HCT116 (cell line): ENCODE results near the gene CDCA7. TPM values are rescaled to one million over a fixed set of nuclear protein-coding genes. Genes with fewer than 3 reads are reported as not detected.

Experiments
- ATAC-seq: fragments of 200-7000 bp; cut with Tn5 transposase; 2 replicates; pipeline ENCODE4 v1.9.1; 2020; ENCODE audit warnings: mild to moderate bottlenecking, moderate library complexity
- BruUV-seq: library from RNA; stranded (reverse); fragments of 400-500 nt; replicated peaks from 2 replicates; lab custom pipeline; 2021; lab: Mats Ljungman, UMichigan
- CTCF ChIA-PET: fragments of 300-600 bp; sonication (Branson Sonifier 250); formaldehyde crosslinking; loops from one replicate; lab custom pipeline; 2021; ENCODE audit warnings: antibody characterized with exemption; lab: Charles Lee
- POLR2A ChIA-PET: fragments of 300-600, 350-600 bp; sonication (Branson Sonifier 250); formaldehyde crosslinking; loops from one replicate; lab custom pipeline; 2021; ENCODE audit warnings: antibody characterized with exemption; lab: Charles Lee
- RAD21 ChIA-PET, 2 experiments: fragments of 300-600 bp; sonication (Branson Sonifier 250); formaldehyde crosslinking; loops; one replicate each; lab custom pipeline; 2023; ENCODE audit warnings: low total read pairs in 2 of 2; ENCODE audit not compliant: uncharacterized antibody in 2 of 2, unreplicated experiment in 2 of 2, low non-redundant PET in 1 of 2; lab: Charles Lee
- DNase-seq: peaks from one replicate; pipeline ENCODE4 v3.0.0-alpha.2; 2010; ENCODE audit warnings: low read depth, low spot score
- H2AFZ ChIP-seq: fragments of 200-600 bp; shearing (Covaris generic), sonication (generic); 2 replicates; pipeline ENCODE4 v1.6.1; 2017; ENCODE audit warnings: low read depth, mixed run types, mixed read lengths, antibody characterized with exemption, low read length; ENCODE audit not compliant: poor library complexity, severe bottlenecking
- H3K27ac ChIP-seq: 2 replicates; pipeline ENCODE4 v1.5.1; 2012; ENCODE audit warnings: low read depth, low read length
- H3K27me3 ChIP-seq: fragments of 200-600 bp; sonication (generic); 2 replicates; pipeline ENCODE4 v1.6.1; 2016; ENCODE audit warnings: mixed run types, low read length, mixed read lengths; ENCODE audit not compliant: insufficient read depth
- H3K36me3 ChIP-seq, 2 experiments: fragments of 200-500 bp in 1 of 2; fragments of 200-600 bp in 1 of 2; sonication (Bioruptor generic) in 1 of 2; sonication (generic) in 1 of 2; 2 replicates each; pipeline versions ENCODE4 v1.5.1 to v1.6.1; 2014 to 2016; ENCODE audit warnings: low read length in 2 of 2, inconsistent platforms in 1 of 2, mixed read lengths in 1 of 2, mixed run types in 1 of 2; ENCODE audit not compliant: insufficient read depth in 2 of 2, control insufficient read depth in 1 of 2
- H3K4me1 ChIP-seq, 2 experiments: fragments of 200-600 bp in 1 of 2; sonication (generic) in 1 of 2; 2 replicates each; pipeline versions ENCODE4 v1.5.1 to v1.6.1; 2012 to 2017; ENCODE audit warnings: low read length in 2 of 2, inconsistent platforms in 1 of 2, mild to moderate bottlenecking in 1 of 2, mixed read lengths in 1 of 2, mixed run types in 1 of 2, moderate library complexity in 1 of 2; ENCODE audit not compliant: insufficient read depth in 2 of 2, control insufficient read depth in 1 of 2
- H3K4me2 ChIP-seq: fragments of 200-600 bp; sonication (generic); 2 replicates; pipeline ENCODE4 v1.6.1; 2017; ENCODE audit warnings: mixed run types, low read length, mixed read lengths
- H3K4me3 ChIP-seq, 2 experiments: fragments of 200-600 bp in 1 of 2; sonication (generic) in 1 of 2; replicated peaks in 1 of 2; 2 replicates each; pipeline ENCODE4 v1.5.1; 2011 to 2016; ENCODE audit warnings: low read length in 2 of 2, control low read depth in 1 of 2, low read depth in 1 of 2, mild to moderate bottlenecking in 1 of 2, mixed read lengths in 1 of 2, mixed run types in 1 of 2
- H3K79me2 ChIP-seq: fragments of 200-600 bp; sonication (generic); 2 replicates; pipeline ENCODE4 v1.6.1; 2017; ENCODE audit warnings: mild to moderate bottlenecking, mixed run types, low read length, moderate library complexity, mixed read lengths; ENCODE audit not compliant: insufficient read depth
- H3K9ac ChIP-seq: fragments of 200-600 bp; sonication (generic); 2 replicates; pipeline ENCODE4 v1.6.1; 2016; ENCODE audit warnings: low read length, mixed read lengths
- H3K9me2 ChIP-seq: fragments of 200-600 bp; sonication (generic), shearing (Covaris generic); 2 replicates; pipeline ENCODE4 v1.6.1; 2017; ENCODE audit warnings: mixed run types, mild to moderate bottlenecking, moderate library complexity; ENCODE audit not compliant: insufficient read depth
- H3K9me3 ChIP-seq, 2 experiments: fragments of 200-500 bp in 1 of 2; fragments of 200-600 bp in 1 of 2; sonication (Bioruptor generic) in 1 of 2; sonication (generic) in 1 of 2; 2 replicates each; pipeline ENCODE4 v1.6.1; 2014 to 2017; ENCODE audit warnings: low read length in 2 of 2, mixed read lengths in 2 of 2, inconsistent platforms in 1 of 2, low read depth in 1 of 2, mild to moderate bottlenecking in 1 of 2, mixed run types in 1 of 2, moderate library complexity in 1 of 2; ENCODE audit not compliant: control insufficient read depth in 1 of 2, insufficient read depth in 1 of 2
- H4K20me1 ChIP-seq: fragments of 200-600 bp; sonication (generic), shearing (Covaris generic); 2 replicates; pipeline ENCODE4 v1.6.1; 2017; ENCODE audit warnings: mixed run types, mild to moderate bottlenecking, moderate library complexity; ENCODE audit not compliant: insufficient read depth
- CTCF ChIP-seq, 3 experiments: fragments of 200-600 bp in 1 of 3; sonication (generic) in 1 of 3; IDR thresholded peaks in 2 of 3; conservative IDR thresholded peaks in 1 of 3; 2 replicates each; pipeline ENCODE4 v1.5.1; 2012 to 2017; ENCODE audit warnings: low read depth in 2 of 3, low read length in 2 of 3, antibody characterized with exemption in 1 of 3, borderline replicate concordance in 1 of 3, control low read depth in 1 of 3, mild to moderate bottlenecking in 1 of 3, mixed read lengths in 1 of 3, mixed run types in 1 of 3, moderate library complexity in 1 of 3; ENCODE audit not compliant: insufficient read depth in 1 of 3
- ELF1 ChIP-seq: IDR thresholded peaks from 2 replicates; pipeline ENCODE4 v1.6.1; 2012; ENCODE audit warnings: low read depth, borderline replicate concordance
- EZH2phosphoT487 ChIP-seq: fragments of 200-600 bp; IDR thresholded peaks from 2 replicates; pipeline ENCODE4 v1.6.1; 2018; ENCODE audit warnings: antibody characterized with exemption, borderline replicate concordance
- POLR2A ChIP-seq: IDR thresholded peaks from 2 replicates; pipeline ENCODE4 v1.7.0; 2011; ENCODE audit warnings: borderline replicate concordance; ENCODE audit not compliant: insufficient read depth, insufficient read length; ENCODE audit errors: extremely low read depth
- RAD21 ChIP-seq: IDR thresholded peaks from 2 replicates; pipeline ENCODE4 v1.6.1; 2012; ENCODE audit warnings: low read depth, mild to moderate bottlenecking
- REST ChIP-seq: IDR thresholded peaks from 2 replicates; pipeline ENCODE4 v1.6.1; 2012; ENCODE audit warnings: low read depth
- SRF ChIP-seq: IDR thresholded peaks from 2 replicates; pipeline ENCODE4 v1.6.1; 2012; ENCODE audit warnings: low read depth
- YY1 ChIP-seq: IDR thresholded peaks from 2 replicates; pipeline ENCODE4 v1.6.1; 2011; ENCODE audit warnings: low read length, low read depth, moderate library complexity, mild to moderate bottlenecking; ENCODE audit not compliant: insufficient replicate concordance; ENCODE audit errors: extremely low read depth
- ZBTB33 ChIP-seq: IDR thresholded peaks from 2 replicates; pipeline ENCODE4 v1.6.1; 2011; ENCODE audit warnings: mild to moderate bottlenecking, low read length, moderate library complexity; ENCODE audit not compliant: insufficient replicate concordance; ENCODE audit errors: extremely low read depth
- ZFX ChIP-seq: fragments of 450-650 bp; IDR thresholded peaks from 2 replicates; pipeline ENCODE4 v1.6.1; 2017
- intact Hi-C: fragments of 100-400 bp; cut with micrococcal nuclease; formaldehyde crosslinking; loops from 2 replicates; pipeline ENCODE4 v1.10.0; 2022
- total RNA-seq: library from RNA; stranded (reverse); gene quantifications from one replicate; pipeline ENCODE4 v1.2.1, GENCODE V29; 2021; ENCODE audit not compliant: unreplicated experiment
- TF ChIP-seq, protein P1 (sequence below): IDR thresholded peaks from 2 replicates; pipeline ENCODE4 v1.6.1; 2012
- TF ChIP-seq, protein P2 (sequence below): IDR thresholded peaks from 2 replicates; pipeline ENCODE4 v1.6.1; 2012

CDCA7 gene
- total RNA-seq, 1 experiment from 2014 or later, result 57.9 TPM

DNA sequence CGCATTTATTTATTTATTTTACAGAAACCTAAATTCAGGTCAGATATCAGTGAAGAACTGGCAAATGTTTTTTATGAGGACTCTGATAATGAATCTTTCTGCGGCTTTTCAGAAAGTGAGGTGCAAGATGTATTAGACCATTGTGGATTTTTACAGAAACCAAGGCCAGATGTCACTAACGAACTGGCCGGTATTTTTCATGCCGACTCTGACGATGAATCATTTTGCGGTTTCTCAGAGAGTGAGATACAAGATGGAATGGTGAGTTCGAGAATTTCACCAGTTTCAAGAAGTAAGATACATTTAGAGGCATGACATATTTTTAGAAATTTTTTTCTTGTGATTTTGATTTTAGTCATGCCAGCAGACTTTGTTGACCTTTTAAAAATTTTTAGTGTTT, 4.6 kb downstream of the CDCA7 start:
- H3K9me2 ChIP-seq, result no peaks in the 10 kb centered on the region

DNA sequence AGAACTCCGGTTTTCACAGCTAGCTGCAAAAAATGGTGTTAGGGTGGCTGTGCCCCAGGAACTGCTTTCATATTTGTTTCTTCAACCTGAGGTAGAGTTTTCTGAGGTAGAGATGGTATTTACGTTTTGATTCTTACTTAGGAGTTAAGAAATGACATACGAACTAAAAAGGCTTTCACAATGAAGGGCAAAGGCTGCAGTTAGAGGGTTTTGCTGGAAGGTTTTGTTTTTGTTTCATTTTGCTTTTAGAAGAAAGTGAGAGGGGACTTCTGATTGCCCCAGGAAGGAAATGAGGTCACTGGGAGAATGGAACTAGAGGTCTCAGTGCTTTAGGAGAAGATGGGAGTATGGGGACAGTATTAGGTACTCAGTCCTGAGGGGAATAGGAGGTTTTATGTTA, 15.5 kb downstream of the CDCA7 start:
- Histone ChIP-seq H3K27ac (no peak overlapping the region), H4K20me1 (no peaks in the 10 kb centered on the region), H3K4me3 (no peak overlapping the region), H3K27me3 (no peaks in the 10 kb centered on the region), H3K4me2 (no peak overlapping the region), H3K9ac (no peak overlapping the region), H3K36me3 (peaks cover 31 to 33% of the 10 kb centered on the region in 2 experiments), H2AFZ (no peak overlapping the region), H3K9me3 (no peaks in the 10 kb centered on the region), H3K79me2 (no peaks in the 10 kb centered on the region), H3K9me2 (no peaks in the 10 kb centered on the region), H3K4me1 (no peaks in the 10 kb centered on the region)
- CTCF ChIA-PET, result no interaction called here
- no TSS peak for BruUV-seq
- ATAC-seq (no peak), DNase-seq (no peak)
- intact Hi-C loops, result no loop called here
- POLR2A ChIA-PET, result no interaction called here
- RAD21 ChIA-PET, result no interaction called here
- TF ChIP-seq ELF1 (no peak), CTCF (IDR thresholded peaks at IDR 0.05 in 2 of 3, conservative IDR thresholded peaks at IDR 0.05 in 1 of 3; ENCODE audit: borderline replicate concordance in 1 of 3, insufficient read depth in 1 of 3, low read depth in 2 of 3, low read length in 2 of 3) (no peak), SRF (no peak), YY1 (no peak), ZFX (no peak), POLR2A (no peak), ZBTB33 (no peak), REST (no peak), RAD21 (no peak)
- TF ChIP-seq, protein P1, sequence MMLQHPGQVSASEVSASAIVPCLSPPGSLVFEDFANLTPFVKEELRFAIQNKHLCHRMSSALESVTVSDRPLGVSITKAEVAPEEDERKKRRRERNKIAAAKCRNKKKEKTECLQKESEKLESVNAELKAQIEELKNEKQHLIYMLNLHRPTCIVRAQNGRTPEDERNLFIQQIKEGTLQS, result no peak
- TF ChIP-seq, protein P2, sequence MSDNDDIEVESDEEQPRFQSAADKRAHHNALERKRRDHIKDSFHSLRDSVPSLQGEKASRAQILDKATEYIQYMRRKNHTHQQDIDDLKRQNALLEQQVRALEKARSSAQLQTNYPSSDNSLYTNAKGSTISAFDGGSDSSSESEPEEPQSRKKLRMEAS, result no peak

More for the DNA sequence above, 4.6 kb downstream of the CDCA7 start:
- peaks cover 13 to 33% of the 10 kb centered on the region in 2 experiments for H3K36me3 ChIP-seq
- no peaks in the 10 kb centered on the region for H3K27me3 ChIP-seq
- CTCF ChIA-PET, result no interaction called here
- POLR2A ChIA-PET, result no interaction called here
- ATAC-seq, result no peak
- no peak overlapping the region for H2AFZ ChIP-seq
- no peak overlapping the region for H3K4me3 ChIP-seq
- intact Hi-C loops, result loop anchor here (10.0 kb wide), 1 partner anchor 334 kb away; no protein-coding TSS in a partner anchor
- H4K20me1 ChIP-seq, result peaks cover 7% of the 10 kb centered on the region; the same call in 1 of the 2 replicates
- no peak overlapping the region for H3K27ac ChIP-seq
- no peak for TF ChIP-seq EZH2phosphoT487
- no peak for TF ChIP-seq RAD21
- TF ChIP-seq, all 23 proteins: peak for 0
- RAD21 ChIA-PET, result no interaction called here
- H3K79me2 ChIP-seq, result peaks cover 77% of the 10 kb centered on the region
- no peak overlapping the region for H3K4me2 ChIP-seq
- no TSS peak for BruUV-seq
- no peak overlapping the region for H3K9ac ChIP-seq
- peaks cover 4 to 11% of the 10 kb centered on the region in 2 experiments; a peak in 2 of 4 replicates for H3K4me1 ChIP-seq
- no peaks in the 10 kb centered on the region for H3K9me3 ChIP-seq
- DNase-seq, result no peak
